Stimulated activated CD8-positive, alpha-beta memory T cell treated with anti-CD3 and anti-CD28 coated beads, Interleukin-15, amount 100 ng/mL, for 48 hours (primary cell): ENCODE results near the gene GPR21.

Source experiments
- DNase-seq, 2 donors: peaks; one replicate each; pipeline ENCODE4 v3.0.0-alpha.2; 2020; ENCODE audit warnings: low read depth in 2 of 2

GPR21 gene

DNA sequence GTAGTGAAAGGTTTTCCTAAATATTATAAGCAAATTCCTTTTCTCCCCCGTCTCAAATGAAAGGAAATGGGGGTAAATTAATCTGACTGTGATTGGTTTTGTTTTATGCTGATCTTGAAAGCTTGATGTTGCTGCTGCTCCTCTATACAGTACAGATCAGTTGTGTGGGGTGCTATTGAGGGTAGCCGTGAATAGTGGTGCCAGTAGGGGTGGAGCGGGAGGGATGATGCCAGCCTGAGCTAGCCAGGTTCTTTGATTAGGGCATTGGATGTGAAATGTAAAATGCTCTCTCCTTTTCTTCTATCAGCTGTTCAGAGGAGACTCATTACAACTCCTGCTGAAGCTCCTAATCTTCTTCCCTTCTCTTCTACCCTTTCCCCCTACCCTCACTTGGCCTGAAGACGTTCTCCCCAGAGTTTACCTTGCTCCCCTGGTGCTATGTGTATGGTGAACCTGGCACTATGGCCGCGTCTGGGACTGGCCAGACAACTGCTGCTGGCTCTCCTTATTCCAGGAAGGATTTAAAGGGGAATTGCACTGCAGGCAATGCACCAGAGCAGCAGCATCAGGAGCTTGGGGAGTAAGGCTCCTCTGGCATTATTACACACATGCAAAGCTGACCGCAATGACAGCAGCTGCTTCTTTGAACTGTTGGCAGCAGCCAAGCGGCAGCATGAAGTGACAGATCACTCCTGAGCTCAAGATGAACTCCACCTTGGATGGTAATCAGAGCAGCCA is 566 bp downstream of the GPR21 start:
- no peak for DNase-seq

DNA sequence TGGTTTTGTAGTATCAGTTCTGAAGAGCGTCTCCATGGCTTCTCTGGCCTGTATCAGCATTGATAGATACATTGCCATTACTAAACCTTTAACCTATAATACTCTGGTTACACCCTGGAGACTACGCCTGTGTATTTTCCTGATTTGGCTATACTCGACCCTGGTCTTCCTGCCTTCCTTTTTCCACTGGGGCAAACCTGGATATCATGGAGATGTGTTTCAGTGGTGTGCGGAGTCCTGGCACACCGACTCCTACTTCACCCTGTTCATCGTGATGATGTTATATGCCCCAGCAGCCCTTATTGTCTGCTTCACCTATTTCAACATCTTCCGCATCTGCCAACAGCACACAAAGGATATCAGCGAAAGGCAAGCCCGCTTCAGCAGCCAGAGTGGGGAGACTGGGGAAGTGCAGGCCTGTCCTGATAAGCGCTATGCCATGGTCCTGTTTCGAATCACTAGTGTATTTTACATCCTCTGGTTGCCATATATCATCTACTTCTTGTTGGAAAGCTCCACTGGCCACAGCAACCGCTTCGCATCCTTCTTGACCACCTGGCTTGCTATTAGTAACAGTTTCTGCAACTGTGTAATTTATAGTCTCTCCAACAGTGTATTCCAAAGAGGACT is 1.5 kb downstream of the GPR21 start:
- DNase-seq = no peak

DNA sequence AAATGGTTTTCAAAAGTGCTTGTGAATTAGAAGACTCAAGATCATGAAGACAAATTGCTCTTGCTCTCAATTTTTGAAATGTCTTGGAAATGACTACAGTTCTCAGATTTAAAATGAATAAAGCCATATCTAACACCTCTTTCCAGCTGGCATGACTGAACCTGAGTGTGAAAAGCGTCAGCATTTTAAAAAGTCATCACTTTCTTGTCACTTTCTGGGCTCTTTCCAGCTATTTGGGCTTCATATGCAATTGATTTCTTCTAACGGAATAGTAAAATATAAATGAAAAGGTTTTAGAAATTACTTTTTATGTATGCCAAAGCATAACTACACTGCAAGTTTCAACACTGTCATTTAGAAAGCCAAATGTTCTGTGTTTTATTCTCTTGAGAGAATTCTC is 2.3 kb downstream of the GPR21 start:
- no peak for DNase-seq

DNA sequence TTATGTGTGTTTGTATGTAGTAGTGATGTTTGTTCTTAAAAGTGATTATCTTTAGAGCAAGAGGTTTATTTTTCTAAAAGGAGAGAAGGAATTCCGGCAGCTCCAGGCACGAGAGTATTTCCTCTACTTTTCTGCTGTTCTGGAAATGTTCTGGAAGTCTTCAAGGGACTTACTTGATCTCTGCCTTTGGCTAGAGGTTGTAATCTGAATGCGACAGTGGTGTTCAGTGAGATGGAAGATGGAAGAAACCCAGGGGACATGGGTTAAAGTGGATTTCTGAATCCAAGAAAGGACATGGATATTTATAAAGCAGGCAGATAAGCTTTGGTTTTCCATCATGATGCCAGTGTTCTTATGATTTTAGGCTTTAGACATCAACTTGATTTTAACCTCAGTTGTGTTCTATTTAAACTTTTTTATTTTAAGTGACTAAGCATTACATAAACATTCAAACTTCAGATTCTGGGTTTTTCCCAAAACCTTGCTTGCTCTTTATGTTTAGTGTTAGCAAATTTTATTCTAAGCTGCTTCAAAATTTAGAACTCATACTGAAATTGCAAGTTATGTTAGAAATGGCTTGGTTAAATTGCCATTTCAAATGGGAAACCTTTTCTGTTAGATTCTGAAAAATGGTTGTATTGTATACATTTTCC is 3.6 kb downstream of the GPR21 start:
- no peak for DNase-seq

DNA sequence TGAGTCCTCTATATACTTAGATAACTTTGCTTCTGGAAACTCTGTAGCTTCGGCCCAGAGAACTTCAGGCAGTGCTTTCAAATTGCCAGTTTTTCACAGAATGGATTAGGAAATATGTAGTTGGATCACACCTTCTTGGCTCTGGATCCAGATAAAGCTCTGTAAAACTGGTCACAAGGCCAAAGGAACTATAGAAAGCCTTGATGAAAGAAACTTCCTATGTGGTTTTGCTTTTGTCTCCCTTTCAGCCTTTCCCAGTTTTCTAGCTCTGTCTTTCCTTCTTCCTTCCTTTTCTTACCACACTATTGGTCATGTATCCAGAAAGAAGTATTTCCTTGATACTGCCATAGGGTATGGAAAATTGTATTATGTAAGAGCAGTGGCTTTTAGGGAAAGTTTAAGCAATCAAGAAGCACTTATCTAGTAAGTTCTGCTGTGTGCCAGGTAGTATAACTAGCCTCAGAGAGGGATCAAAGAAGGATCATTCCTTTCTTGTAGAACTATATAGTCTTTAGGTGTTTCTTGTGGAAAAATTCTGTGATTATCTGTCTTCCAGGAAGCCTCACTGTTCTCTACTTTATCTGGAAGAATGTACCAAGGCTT is 6.3 kb downstream of the GPR21 start:
- DNase-seq = no peak

DNA sequence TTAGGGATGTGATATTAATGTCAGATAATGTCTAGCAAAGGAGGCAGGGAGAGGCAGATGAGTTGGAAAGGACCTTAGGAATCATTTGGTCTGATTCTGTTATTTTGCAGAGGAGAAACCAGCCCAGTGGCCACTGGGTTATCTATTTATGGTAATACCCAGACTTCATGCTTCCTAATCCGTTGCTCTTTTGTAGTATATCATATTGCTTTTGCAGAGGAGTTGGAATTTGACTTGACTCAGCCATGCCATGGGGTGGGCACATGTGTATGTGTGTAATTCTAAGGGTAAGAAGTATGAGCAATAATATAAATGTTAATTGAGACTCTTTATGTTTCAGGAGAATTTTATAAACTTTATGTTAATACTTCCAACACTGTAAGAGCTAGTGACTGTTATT is 7.3 kb downstream of the GPR21 start:
- DNase-seq = no peak

DNA sequence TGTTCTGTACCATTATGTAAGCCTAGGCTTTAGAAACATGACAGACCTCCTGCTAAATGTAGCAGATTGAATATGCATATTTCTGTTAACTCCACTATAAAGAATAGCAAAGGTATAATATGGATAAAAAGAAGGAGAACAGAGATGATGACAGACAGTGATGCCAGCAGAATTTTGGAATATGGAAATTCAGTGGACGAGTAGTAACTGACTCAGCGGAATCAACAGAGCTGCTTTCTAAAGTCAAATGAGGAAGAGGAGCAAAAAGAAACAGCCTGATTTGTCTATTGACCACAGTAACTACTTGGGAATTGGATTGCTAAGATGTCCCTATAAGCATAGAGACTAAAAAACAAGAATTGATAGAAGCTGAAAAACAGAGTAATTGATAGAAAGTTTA is 8.0 kb downstream of the GPR21 start:
- DNase-seq = no peak

DNA sequence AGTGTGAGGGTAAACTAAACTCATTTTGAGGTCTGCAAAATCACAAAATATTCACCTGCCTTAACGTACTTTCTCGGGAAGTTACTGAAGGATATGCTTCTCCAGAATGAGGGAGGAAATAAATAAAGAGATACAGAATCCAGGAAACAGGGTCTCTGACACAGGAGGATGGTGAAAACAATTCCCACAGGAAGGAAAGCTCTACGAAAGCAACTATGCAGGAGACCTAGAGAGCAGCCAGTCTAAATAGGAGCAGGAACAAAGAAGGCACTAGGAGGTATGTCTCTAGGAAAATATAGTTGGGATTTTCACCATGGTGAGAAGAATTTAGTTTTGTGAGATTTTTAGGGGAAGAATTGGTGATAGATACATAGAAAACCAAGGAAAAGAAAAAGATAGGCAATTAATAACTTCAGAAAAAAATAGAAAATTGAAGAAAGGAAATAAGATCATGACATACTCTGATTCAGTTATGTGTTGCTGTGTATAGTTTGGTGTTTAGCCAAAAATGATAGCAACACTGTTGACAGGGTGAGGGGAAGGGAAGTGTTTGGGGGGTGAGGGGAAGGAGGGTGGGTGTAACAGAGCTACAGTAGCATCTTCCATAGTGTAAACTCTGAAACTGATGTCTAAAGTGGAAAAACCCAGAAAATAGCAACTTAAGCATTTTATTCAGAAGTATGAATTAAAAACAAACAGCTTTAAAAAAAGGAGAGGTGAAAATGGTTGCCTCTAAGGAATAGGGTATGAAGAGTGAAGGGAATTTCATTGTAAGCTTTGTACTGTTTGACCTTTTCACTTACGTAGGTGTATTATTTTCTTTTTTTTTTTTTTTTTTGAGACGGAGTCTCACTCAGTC is 9.8 kb downstream of the GPR21 start:
- no peak for DNase-seq

DNA sequence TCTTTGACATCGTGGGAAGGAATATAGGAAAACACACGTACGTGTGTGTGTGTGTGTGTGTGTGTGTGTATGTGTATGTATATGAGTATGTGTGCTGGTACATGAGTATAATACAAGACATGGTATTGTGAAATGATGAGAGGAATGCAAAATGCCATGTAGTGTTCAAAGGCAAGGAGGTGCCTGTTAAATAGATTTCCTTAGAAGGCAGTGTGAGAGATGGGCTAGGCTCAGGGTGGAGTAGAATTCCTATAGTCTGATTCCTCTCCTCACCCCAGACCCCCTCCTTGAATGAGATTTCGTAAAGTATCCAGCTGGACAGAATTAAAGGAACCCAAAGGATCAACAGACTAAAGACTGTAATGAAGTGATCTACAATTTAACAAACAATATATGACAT is 11.1 kb downstream of the GPR21 start:
- DNase-seq = no peak

DNA sequence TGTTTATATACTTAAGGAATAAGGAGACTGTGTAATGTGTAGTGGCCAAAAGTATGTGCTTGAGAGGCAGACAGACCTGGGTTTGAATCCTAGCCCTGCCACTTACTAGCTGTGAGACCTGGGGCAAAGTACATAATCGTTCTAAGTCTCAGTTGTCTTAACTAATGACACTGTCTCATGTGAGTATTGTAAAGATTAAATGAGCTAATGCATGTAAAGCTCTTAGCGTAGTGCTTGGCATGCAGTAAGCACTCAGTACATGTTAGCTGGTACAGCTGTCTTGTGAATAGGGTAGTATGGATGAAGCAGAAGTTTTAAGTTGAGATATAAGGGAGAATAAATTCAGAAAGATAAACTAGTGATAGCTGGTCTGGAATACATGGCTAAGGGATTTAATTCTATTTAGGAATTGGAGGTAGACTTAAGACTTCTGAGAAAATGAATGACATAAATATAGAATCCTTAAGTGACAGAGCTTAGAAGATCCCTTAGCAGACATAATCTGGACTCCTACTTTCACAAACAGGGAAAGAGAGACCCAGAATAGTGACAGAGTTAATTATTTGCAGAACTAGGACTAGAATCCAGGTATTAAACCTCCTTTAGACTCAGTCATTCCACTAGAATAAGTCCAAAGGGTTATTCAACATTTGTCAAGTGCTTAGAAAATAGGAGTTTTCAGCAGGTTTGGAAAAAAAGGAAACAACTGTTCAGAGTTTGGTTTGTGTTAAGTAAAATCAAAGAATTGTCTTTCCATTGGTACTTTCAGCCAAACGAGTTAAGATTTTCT is 13.1 kb downstream of the GPR21 start:
- no peak for DNase-seq

DNA sequence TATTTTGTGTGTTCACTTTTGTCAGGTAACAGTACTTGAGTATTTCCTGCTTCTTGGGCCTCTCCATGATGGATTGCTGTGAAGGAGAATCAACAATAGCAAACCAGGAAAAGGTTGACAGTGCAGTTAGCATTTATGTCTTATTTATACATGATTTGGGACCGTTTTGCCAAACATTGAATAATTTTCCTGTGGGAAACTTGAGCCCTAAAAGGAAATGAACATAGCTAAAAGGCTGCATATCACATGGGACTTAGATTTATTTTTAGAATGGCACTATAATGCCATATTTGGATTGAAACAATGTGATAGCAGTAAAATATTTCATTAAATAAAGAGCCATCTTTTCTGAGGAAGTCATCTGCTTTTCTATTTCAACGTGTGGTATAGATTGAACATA is 15.3 kb downstream of the GPR21 start:
- DNase-seq = no peak

DNA sequence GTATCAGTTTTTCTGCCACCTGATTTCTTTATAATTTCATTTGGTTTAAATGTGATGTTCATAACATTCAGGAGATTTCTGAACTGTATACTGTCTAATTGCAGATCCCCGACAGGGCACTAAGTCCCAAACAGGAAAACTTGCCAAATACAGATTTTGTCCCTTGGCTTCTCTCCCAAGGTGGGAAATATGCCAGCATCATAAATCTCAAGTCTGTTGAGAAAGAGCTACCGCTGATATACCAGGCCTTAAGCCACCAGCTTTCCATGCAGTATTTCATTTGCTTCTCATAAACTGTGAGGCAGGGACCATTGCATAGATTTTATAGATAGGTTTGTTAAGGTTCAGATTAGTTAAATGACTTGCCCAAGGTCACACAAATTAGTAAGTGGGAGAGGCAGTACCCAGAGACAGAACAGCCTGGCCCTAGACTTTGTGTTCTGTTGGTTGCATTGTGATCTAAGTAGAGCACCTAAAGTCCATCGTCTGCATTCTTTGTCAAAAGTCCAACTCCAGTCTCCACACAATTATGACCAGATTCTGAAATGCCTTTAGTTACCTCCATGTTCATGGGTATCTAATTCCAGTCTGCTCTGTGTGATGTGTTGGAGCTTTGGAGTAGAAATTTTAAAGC is 16.2 kb downstream of the GPR21 start:
- no peak for DNase-seq

DNA sequence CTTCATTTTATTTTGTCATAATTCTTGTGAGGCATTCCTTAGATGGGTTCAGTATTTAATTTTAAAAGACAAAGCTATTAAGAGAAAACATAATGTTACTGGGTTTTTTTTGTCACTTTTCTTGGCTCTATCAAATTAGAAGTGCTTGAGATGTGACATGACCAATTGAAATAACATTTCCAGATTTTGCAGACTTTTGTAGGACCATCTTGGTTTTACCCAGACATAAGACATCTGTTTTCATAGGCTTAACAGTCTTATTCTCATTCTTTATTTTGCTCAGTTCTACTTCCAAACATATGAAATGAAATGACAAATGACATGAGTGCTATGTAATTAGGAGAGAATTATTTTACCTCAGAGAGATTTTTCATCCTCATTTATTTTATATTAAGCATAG is 19.6 kb downstream of the GPR21 start:
- DNase-seq = no peak

DNA sequence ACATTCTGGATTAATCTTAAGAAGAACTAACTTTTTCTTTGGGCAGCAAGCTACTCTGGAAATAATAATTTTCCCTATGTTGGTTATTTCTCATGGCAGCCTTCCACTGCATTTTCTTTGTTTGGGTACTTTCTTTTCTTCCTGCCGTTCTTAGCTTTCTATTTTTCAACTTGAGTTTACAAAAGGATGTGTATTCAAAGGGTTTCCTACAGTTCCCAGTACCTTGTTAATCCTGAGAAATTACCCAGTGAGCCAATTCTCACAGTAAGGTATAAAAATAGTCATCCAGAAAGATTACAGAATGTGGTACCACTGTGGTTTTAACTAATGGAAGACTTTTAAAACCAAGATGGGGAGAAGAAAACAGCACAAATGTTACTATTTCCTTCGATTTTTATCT is 20.2 kb downstream of the GPR21 start:
- no peak for DNase-seq

DNA sequence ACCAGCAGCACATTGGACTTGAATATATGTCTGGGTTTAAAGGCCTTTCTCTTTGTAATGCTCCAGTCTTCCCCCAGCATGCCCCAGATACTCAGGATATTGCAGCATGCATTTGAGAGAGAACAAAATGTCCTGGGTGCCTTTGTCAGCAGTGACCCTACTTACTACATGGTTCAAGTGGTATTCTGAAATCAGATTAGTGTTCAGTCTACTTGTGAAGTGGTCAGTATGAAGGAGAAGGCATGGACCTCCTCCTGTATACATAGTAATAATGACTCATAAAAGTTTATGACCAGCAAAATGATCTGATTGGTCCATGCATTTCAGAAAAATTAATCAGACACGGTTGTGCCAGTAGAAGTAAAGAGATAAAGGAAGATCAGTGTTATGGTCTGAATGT is 25.4 kb downstream of the GPR21 start:
- no peak for DNase-seq

DNA sequence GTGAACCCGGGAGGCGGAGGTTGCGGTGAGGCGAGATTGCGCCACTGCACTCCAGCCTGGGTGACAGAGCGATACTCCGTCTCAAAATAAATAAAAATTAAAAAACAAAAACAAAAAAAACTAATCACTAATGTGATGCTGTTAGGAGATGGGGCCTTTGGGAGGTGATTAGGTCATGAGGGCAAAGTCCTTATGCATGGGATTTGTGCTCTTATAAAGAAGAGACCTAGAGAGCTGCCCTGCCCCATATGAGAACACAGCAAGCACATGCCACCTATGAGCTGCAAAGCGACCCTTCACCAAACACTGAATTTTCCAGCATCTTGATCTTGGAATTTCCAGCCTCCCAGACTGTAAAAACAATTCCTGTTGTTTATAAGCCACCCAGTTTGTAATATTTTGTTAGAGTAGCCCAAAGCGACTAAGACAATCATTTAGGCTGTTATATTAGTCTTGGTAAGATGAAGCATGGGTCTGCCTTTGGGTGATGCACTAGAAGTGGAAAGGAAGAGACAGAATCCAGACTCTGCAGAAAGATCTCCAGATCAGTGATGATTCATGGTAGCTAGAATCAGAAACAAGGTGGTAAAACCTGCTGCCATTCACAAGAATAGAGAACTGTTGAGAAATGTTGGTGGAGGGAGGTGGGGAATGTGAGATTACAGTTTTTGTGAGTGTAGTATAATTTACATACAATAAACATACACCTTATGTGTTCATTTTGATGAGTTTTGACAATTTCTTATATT is 26.2 kb downstream of the GPR21 start:
- DNase-seq = no peak

DNA sequence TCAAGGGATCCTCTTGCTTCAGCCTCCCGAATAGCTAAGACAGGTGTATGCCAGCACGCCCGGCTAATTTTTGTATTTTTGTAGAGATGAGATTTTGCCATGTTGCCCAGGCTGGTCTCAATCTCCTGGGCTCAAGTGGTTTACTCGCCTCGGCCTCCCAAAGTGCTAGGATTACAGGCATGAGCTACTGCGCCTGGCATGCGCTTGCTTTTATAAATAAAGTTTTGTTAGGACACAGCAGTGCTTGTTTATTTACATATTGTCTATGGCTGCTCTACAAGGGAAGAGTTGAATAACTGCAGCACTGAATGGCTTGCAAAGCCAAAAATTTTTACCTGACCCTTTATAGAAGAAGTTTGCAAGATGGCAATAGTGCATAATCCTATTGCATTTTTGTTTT is 27.7 kb downstream of the GPR21 start:
- no peak for DNase-seq

DNA sequence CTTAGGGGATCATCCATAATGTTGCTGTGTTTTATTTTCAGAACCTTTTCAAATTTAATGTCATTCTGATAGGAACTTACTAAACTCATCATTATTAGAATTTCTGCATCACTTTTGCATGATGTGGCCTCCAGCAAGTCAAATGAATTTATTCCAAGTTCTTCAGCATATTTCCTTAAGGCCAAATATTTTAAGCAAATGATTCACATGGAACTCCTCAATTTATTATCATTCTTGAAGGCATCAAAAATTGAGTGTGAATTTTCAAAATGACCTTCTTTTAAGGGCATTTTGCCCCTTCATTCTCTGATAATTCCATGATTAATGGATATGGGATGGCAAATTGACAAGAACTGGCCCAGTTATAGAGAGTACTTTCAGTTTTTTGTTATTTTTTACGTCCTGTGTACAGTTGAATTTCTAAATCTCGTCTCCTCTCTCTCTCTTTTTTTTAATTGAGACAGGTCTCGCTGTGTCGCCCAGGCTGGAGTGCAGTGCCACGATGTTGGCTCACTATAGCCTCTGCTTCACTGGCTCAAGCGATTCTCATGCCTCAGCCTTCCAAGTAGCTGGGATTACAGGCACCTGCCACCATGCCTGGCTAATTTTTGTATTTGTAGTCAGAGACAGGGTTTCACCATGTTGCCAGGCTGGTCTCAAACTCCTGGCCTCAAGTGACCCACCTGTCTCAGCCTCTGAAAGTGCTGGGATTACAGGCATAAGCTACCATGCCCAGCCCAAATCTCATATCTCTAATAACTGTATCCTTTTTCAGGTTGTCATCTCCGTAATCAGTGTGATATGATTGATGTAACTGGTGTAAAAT is 29.1 kb downstream of the GPR21 start:
- no peak for DNase-seq

DNA sequence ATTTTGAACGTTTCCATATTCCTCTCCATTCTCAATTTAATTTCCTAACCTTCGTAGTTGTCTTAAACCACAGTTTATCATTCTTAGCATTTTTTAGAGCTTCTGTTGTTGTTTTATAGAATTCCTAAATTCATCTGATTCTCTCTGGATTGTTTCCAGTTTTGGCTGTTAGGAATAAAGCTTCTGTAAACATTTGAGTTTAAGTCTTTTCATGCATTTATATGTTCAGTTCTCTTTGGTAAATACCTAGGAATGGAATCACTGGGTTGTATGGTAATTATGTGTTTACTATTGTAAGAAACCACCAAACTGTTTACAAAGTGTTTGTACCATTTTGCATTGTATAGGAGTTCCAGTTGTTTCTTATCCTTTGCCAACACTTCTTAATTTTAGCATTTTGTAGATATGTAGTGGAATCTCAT is 29.7 kb downstream of the GPR21 start:
- DNase-seq = no peak
